ENCODE measurements around the gene MUC4.

- TF ChIP-seq POLR2AphosphoS5 (IDR thresholded peaks at IDR 0.05) = no peak
- TF ChIP-seq CTCF (IDR thresholded peaks at IDR 0.05) = no peak
Observed at GRCh38 chr3:195699388-195699771, 112.3 kb downstream of the MUC4 start.

Measured in gastroesophageal sphincter (tissue), 3 donors.